WTC11 (cell line): ENCODE results near the gene SLC9A9. TPM values are rescaled to one million over a fixed set of nuclear protein-coding genes. Genes with fewer than 3 reads are reported as not detected.

Experiments used
- ATAC-seq: fragments of 200-7000 bp; cut with Tn5 transposase; 2 replicates; pipeline ENCODE4 v1.10.0; 2021; ENCODE audit warnings: mild to moderate bottlenecking, moderate library complexity
- CTCF ChIA-PET: fragments of 300-600 bp; sonication (Branson Sonifier 250); formaldehyde crosslinking; loops from one replicate; lab custom pipeline; 2021; ENCODE audit warnings: antibody characterized with exemption; lab: Charles Lee
- POLR2A ChIA-PET: fragments of 350-600 bp; sonication (Branson Sonifier 250); formaldehyde crosslinking; loops from one replicate; lab custom pipeline; 2021; ENCODE audit warnings: antibody characterized with exemption; lab: Charles Lee
- DNase-seq: peaks from one replicate; pipeline ENCODE4 v3.0.0; 2021; ENCODE audit warnings: low spot score
- H3K27ac Mint-ChIP-seq: 2 replicates; pipeline ENCODE4 v1.8.0; 2021; ENCODE audit warnings: mixed read lengths
- H3K27me3 Mint-ChIP-seq: 2 replicates; pipeline ENCODE4 v1.8.0; 2021; ENCODE audit warnings: low read depth, mild to moderate bottlenecking, moderate library complexity, mixed read lengths
- H3K36me3 Mint-ChIP-seq: 2 replicates; pipeline ENCODE4 v1.8.0; 2021; ENCODE audit warnings: mixed read lengths
- H3K4me1 Mint-ChIP-seq: 2 replicates; pipeline ENCODE4 v1.8.0; 2022; ENCODE audit warnings: mixed read lengths
- H3K4me3 Mint-ChIP-seq: 2 replicates; pipeline ENCODE4 v1.8.0; 2021; ENCODE audit warnings: mild to moderate bottlenecking, moderate library complexity, mixed read lengths
- H3K9me3 Mint-ChIP-seq: 2 replicates; pipeline ENCODE4 v1.8.0; 2021; ENCODE audit warnings: mixed read lengths
- CBFB ChIP-seq: sonication (generic); formaldehyde crosslinking; IDR thresholded peaks from 2 replicates; pipeline ENCODE4 v1.8.1; 2022; ENCODE audit warnings: mild to moderate bottlenecking, low read depth, missing genetic modification reagents
- FOXK1 ChIP-seq: sonication (generic); formaldehyde crosslinking; IDR thresholded peaks from 2 replicates; pipeline ENCODE4 v1.8.0; 2022; ENCODE audit warnings: mild to moderate bottlenecking, moderate library complexity, missing genetic modification reagents
- GRHL2 ChIP-seq: fragments of 250-450 bp; sonication (Bioruptor Pico); IDR thresholded peaks from 2 replicates; pipeline ENCODE4 v1.8.0; 2022; ENCODE audit warnings: mild to moderate bottlenecking, moderate library complexity; ENCODE audit not compliant: insufficient replicate concordance, severe bottlenecking
- JAZF1 ChIP-seq: fragments of 250-450 bp; sonication (Bioruptor Pico); IDR thresholded peaks from 2 replicates; pipeline ENCODE4 v1.9.0; 2021; ENCODE audit warnings: moderate library complexity, mild to moderate bottlenecking, inconsistent platforms
- MXD4 ChIP-seq: fragments of 250-450 bp; sonication (Bioruptor Pico); IDR thresholded peaks from 2 replicates; pipeline ENCODE4 v1.8.0; 2021; ENCODE audit warnings: mild to moderate bottlenecking, moderate library complexity, borderline replicate concordance
- NFE2L1 ChIP-seq: sonication (generic); formaldehyde crosslinking; IDR thresholded peaks from 2 replicates; pipeline ENCODE4 v1.8.1; 2023; ENCODE audit warnings: missing genetic modification reagents
- OVOL2 ChIP-seq: fragments of 250-450 bp; sonication (Bioruptor Pico); IDR thresholded peaks from 2 replicates; pipeline ENCODE4 v1.9.0; 2021; ENCODE audit warnings: mild to moderate bottlenecking, borderline replicate concordance
- RORB ChIP-seq: fragments of 250-450 bp; sonication (Bioruptor Pico); IDR thresholded peaks from 2 replicates; pipeline ENCODE4 v1.9.0; 2021; ENCODE audit warnings: mild to moderate bottlenecking
- SOX15 ChIP-seq: fragments of 250-450 bp; sonication (Bioruptor Pico); IDR thresholded peaks from 2 replicates; pipeline ENCODE4 v1.9.0; 2021; ENCODE audit warnings: mild to moderate bottlenecking
- SP1 ChIP-seq: sonication (generic); formaldehyde crosslinking; conservative IDR thresholded peaks from 2 replicates; pipeline ENCODE4 v1.8.1; 2022; ENCODE audit warnings: missing genetic modification reagents
- TEAD1 ChIP-seq: sonication (generic); formaldehyde crosslinking; IDR thresholded peaks from 2 replicates; pipeline ENCODE4 v1.8.0; 2022; ENCODE audit warnings: mild to moderate bottlenecking, missing genetic modification reagents
- ZBTB21 ChIP-seq: sonication (generic); formaldehyde crosslinking; IDR thresholded peaks from 2 replicates; pipeline ENCODE4 v1.8.1; 2023; ENCODE audit warnings: mild to moderate bottlenecking, missing genetic modification reagents, borderline replicate concordance
- ZNF232 ChIP-seq: sonication (generic); formaldehyde crosslinking; IDR thresholded peaks from 2 replicates; pipeline ENCODE4 v1.8.0; 2022; ENCODE audit warnings: mild to moderate bottlenecking, missing genetic modification reagents
- ZNF317 ChIP-seq: sonication (generic); formaldehyde crosslinking; IDR thresholded peaks from 2 replicates; pipeline ENCODE4 v1.8.1; 2023; ENCODE audit warnings: low read depth, mild to moderate bottlenecking, moderate library complexity, missing genetic modification reagents, borderline replicate concordance
- ZNF396 ChIP-seq: fragments of 250-450 bp; sonication (Bioruptor Pico); IDR thresholded peaks from 2 replicates; pipeline ENCODE4 v1.8.0; 2021; ENCODE audit warnings: mild to moderate bottlenecking, moderate library complexity, borderline replicate concordance
- ZNF423 ChIP-seq: fragments of 250-450 bp; sonication (Bioruptor Pico); IDR thresholded peaks from 2 replicates; pipeline ENCODE4 v2.1.2; 2022; ENCODE audit warnings: mild to moderate bottlenecking, moderate library complexity
- total RNA-seq: library from RNA; stranded (reverse); gene quantifications from 3 replicates; pipeline ENCODE4 v1.2.3, GENCODE V29; 2021
- TF ChIP-seq, protein P1 (sequence below): sonication (generic); formaldehyde crosslinking; IDR thresholded peaks from 2 replicates; pipeline ENCODE4 v1.8.1; 2023; ENCODE audit warnings: mild to moderate bottlenecking, missing genetic modification reagents, moderate library complexity
- TF ChIP-seq, protein P2 (sequence below): sonication (generic); formaldehyde crosslinking; IDR thresholded peaks from 2 replicates; pipeline ENCODE4 v1.8.1; 2022; ENCODE audit warnings: missing genetic modification reagents, borderline replicate concordance
- TF ChIP-seq, protein P3 (sequence below): fragments of 250-450 bp; sonication (Bioruptor Pico); IDR thresholded peaks from 2 replicates; pipeline ENCODE4 v1.9.0; 2021; ENCODE audit warnings: moderate library complexity, mild to moderate bottlenecking, inconsistent platforms, borderline replicate concordance
- TF ChIP-seq, protein P4 (sequence below): sonication (generic); formaldehyde crosslinking; IDR thresholded peaks from 2 replicates; pipeline ENCODE4 v1.8.0; 2022; ENCODE audit warnings: missing genetic modification reagents
- TF ChIP-seq, protein P5 (sequence below): sonication (generic); formaldehyde crosslinking; IDR thresholded peaks from 2 replicates; pipeline ENCODE4 v1.8.1; 2023; ENCODE audit warnings: mild to moderate bottlenecking, missing genetic modification reagents
- TF ChIP-seq, protein P6 (sequence below): sonication (generic); formaldehyde crosslinking; IDR thresholded peaks from 2 replicates; pipeline ENCODE4 v1.8.1; 2023; ENCODE audit warnings: mild to moderate bottlenecking, missing genetic modification reagents, moderate library complexity

The SLC9A9 gene
- total RNA-seq, 1 experiment from 2014 or later: 1.2 TPM

DNA sequence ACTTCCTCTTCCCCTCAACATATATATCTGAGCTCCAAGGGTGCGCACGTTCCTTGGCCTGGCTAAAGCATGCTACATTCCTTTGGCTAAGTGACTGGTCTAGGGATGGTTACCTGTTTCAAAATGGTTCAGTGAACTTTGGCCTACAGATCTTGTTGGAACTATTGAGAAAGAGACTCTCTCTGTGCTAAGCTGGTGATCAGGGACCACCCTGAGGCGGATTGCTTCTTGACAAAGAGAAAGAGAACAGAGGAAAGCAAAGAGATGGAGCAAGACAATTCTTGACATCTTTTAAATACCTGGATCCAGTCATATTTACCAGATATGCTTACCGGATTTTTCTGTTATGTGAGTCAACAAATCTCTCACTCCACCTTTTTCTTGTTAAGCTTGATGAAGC lies 605.6 kb downstream of the SLC9A9 start (continued):
- no peak for TF ChIP-seq JAZF1 (CRISPR knock-in tag)
- TF ChIP-seq, protein P1, sequence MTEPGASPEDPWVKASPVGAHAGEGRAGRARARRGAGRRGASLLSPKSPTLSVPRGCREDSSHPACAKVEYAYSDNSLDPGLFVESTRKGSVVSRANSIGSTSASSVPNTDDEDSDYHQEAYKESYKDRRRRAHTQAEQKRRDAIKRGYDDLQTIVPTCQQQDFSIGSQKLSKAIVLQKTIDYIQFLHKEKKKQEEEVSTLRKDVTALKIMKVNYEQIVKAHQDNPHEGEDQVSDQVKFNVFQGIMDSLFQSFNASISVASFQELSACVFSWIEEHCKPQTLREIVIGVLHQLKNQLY: no peak
- TF ChIP-seq, protein P2, sequence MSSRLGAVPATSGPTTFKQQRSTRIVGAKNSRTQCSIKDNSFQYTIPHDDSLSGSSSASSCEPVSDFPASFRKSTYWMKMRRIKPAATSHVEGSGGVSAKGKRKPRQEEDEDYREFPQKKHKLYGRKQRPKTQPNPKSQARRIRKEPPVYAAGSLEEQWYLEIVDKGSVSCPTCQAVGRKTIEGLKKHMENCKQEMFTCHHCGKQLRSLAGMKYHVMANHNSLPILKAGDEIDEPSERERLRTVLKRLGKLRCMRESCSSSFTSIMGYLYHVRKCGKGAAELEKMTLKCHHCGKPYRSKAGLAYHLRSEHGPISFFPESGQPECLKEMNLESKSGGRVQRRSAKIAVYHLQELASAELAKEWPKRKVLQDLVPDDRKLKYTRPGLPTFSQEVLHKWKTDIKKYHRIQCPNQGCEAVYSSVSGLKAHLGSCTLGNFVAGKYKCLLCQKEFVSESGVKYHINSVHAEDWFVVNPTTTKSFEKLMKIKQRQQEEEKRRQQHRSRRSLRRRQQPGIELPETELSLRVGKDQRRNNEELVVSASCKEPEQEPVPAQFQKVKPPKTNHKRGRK: no peak
- TF ChIP-seq SP1 (CRISPR knock-in tag): no peak
- TF ChIP-seq SOX15 (CRISPR knock-in tag): no peak
- no peak for TF ChIP-seq MXD4
- TF ChIP-seq FOXK1 (CRISPR knock-in tag): no peak
- TF ChIP-seq, protein P3, sequence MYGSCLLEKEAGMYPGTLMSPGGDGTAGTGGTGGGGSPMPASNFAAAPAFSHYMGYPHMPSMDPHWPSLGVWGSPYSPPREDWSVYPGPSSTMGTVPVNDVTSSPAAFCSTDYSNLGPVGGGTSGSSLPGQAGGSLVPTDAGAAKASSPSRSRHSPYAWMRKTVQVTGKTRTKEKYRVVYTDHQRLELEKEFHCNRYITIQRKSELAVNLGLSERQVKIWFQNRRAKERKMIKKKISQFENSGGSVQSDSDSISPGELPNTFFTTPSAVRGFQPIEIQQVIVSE (CRISPR knock-in tag): no peak
- no peak for TF ChIP-seq OVOL2 (CRISPR knock-in tag)
- no peak for TF ChIP-seq ZNF317 (CRISPR knock-in tag)

DNA sequence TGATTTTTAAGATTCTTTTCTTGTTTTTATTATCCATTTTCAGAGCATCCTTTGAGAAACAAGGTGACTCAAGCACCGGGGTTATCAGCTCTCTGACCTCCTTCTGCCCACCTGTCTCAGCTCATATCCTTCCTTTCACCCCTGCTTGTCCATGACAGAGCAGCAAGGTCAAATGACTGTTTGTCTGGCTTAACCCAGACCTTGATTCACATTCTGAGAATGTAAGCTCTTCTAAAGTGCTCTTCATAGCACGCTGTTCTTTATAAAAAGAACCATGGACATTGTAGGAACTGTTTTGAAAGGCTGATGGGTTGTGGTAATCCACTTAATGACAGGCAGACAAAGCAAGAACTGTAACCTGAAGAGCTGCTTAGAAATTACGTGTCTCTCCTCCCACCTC lies 606.2 kb downstream of the SLC9A9 start:
- no peak overlapping the region for H3K4me3 Mint-ChIP-seq
- no peaks in the 10 kb centered on the region for H3K27me3 Mint-ChIP-seq
- H3K4me1 Mint-ChIP-seq: peaks cover 4% of the 10 kb centered on the region
- no peak overlapping the region for H3K27ac Mint-ChIP-seq
- peaks cover 8% of the 10 kb centered on the region for H3K9me3 Mint-ChIP-seq
- DNase-seq: no peak
- ChIA-PET POLR2A (no interaction called here), CTCF (no interaction called here)
- ATAC-seq: no peak
- H3K36me3 Mint-ChIP-seq: no peaks in the 10 kb centered on the region
- TF ChIP-seq ZNF396 (CRISPR knock-in tag): no peak
- no peak for TF ChIP-seq ZBTB21 (CRISPR knock-in tag)
- TF ChIP-seq, protein P4, sequence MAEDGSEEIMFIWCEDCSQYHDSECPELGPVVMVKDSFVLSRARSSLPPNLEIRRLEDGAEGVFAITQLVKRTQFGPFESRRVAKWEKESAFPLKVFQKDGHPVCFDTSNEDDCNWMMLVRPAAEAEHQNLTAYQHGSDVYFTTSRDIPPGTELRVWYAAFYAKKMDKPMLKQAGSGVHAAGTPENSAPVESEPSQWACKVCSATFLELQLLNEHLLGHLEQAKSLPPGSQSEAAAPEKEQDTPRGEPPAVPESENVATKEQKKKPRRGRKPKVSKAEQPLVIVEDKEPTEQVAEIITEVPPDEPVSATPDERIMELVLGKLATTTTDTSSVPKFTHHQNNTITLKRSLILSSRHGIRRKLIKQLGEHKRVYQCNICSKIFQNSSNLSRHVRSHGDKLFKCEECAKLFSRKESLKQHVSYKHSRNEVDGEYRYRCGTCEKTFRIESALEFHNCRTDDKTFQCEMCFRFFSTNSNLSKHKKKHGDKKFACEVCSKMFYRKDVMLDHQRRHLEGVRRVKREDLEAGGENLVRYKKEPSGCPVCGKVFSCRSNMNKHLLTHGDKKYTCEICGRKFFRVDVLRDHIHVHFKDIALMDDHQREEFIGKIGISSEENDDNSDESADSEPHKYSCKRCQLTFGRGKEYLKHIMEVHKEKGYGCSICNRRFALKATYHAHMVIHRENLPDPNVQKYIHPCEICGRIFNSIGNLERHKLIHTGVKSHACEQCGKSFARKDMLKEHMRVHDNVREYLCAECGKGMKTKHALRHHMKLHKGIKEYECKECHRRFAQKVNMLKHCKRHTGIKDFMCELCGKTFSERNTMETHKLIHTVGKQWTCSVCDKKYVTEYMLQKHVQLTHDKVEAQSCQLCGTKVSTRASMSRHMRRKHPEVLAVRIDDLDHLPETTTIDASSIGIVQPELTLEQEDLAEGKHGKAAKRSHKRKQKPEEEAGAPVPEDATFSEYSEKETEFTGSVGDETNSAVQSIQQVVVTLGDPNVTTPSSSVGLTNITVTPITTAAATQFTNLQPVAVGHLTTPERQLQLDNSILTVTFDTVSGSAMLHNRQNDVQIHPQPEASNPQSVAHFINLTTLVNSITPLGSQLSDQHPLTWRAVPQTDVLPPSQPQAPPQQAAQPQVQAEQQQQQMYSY (CRISPR knock-in tag): no peak
- TF ChIP-seq SP1 (CRISPR knock-in tag): no peak
- TF ChIP-seq, protein P5, sequence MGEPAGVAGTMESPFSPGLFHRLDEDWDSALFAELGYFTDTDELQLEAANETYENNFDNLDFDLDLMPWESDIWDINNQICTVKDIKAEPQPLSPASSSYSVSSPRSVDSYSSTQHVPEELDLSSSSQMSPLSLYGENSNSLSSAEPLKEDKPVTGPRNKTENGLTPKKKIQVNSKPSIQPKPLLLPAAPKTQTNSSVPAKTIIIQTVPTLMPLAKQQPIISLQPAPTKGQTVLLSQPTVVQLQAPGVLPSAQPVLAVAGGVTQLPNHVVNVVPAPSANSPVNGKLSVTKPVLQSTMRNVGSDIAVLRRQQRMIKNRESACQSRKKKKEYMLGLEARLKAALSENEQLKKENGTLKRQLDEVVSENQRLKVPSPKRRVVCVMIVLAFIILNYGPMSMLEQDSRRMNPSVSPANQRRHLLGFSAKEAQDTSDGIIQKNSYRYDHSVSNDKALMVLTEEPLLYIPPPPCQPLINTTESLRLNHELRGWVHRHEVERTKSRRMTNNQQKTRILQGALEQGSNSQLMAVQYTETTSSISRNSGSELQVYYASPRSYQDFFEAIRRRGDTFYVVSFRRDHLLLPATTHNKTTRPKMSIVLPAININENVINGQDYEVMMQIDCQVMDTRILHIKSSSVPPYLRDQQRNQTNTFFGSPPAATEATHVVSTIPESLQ (CRISPR knock-in tag): no peak
- no peak for TF ChIP-seq NFE2L1
- TF ChIP-seq, protein P2: no peak
- no peak for TF ChIP-seq CBFB
- TF ChIP-seq RORB (CRISPR knock-in tag): no peak
- TF ChIP-seq TEAD1 (CRISPR knock-in tag): no peak
- TF ChIP-seq, protein P6, sequence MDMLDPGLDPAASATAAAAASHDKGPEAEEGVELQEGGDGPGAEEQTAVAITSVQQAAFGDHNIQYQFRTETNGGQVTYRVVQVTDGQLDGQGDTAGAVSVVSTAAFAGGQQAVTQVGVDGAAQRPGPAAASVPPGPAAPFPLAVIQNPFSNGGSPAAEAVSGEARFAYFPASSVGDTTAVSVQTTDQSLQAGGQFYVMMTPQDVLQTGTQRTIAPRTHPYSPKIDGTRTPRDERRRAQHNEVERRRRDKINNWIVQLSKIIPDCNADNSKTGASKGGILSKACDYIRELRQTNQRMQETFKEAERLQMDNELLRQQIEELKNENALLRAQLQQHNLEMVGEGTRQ (CRISPR knock-in tag): no peak
- TF ChIP-seq ZNF232 (CRISPR knock-in tag): no peak
- TF ChIP-seq OVOL2 (CRISPR knock-in tag): no peak
- no peak for TF ChIP-seq ZNF423 (CRISPR knock-in tag)
- no peak for TF ChIP-seq GRHL2 (CRISPR knock-in tag)
